PC-9 (cell line): Measurements from ENCODE around the gene XRCC5.

Source experiments
- CTCF ChIP-seq: fragments of 200-600 bp; sonication (generic); conservative IDR thresholded peaks from 2 replicates; pipeline ENCODE4 v1.6.1; 2017; ENCODE audit warnings: mixed run types, antibody characterized with exemption, mild to moderate bottlenecking, moderate library complexity
- EZH2 ChIP-seq: fragments of 200-600 bp; sonication (generic); IDR thresholded peaks from 2 replicates; pipeline ENCODE4 v1.8.0; 2017; ENCODE audit warnings: antibody characterized with exemption, low read depth

DNA sequence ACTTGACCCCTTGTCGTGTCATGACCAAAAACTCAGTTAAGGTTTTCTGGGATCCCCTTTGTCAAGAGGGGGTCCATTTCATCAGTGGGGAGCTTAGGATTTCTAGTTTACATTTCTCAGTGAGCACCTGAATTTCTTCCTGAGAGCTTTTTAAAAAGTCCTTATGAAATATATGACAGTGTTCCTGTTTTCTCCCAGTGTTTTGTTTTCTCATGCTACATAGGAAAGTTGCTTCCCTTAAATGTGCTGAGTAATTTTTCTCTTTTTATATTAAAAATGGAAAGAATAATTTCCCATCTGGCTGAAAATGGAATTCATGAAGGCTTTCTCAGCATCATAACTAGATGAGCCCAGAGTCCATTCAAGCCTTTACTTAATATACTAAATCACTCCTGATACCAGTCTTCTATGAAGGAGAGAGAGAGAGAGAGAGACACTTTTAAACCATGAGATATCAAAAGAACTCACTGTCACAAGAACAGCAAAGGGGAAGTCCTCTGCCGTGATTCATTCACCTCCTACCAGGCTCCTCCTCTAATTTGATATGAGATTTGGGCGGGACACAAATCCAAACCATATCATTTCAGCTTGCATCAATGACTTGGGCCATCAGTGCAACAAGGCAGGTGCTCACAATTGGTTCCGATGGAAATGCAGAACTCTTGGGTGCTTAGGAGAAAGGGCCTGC lies 61.1 kb downstream of the XRCC5 start:
- TF ChIP-seq CTCF (no peak), EZH2 (no peak)
